Neural cell (in vitro differentiated cells): Measurements from ENCODE around the gene SERPINI1. TPM values are rescaled to one million over a fixed set of nuclear protein-coding genes. Genes with fewer than 3 reads are reported as not detected.

ENCODE experiments used
- H2AFZ ChIP-seq: fragments of 200-600, 300-800 bp; sonication (generic), shearing (Covaris generic); 2 replicates; pipeline ENCODE4 v1.6.0; 2014; ENCODE audit warnings: low read depth, mild to moderate bottlenecking, antibody characterized with exemption, low read length, moderate library complexity
- H3F3A ChIP-seq: fragments of 200-600 bp; shearing (Covaris generic); 2 replicates; pipeline ENCODE4 v1.6.1; 2016; ENCODE audit warnings: mild to moderate bottlenecking, moderate library complexity, mixed read lengths, antibody characterized with exemption, low read length; ENCODE audit not compliant: insufficient read depth, poor library complexity, severe bottlenecking
- H3K27ac ChIP-seq: fragments of 200-600, 300-800 bp; sonication (generic), shearing (Covaris generic); 2 replicates; pipeline ENCODE4 v1.5.1; 2014; ENCODE audit warnings: mild to moderate bottlenecking, low read length, moderate library complexity
- H3K27me3 ChIP-seq: fragments of 300-800, 200-600 bp; sonication (generic), shearing (Covaris generic); 2 replicates; pipeline ENCODE4 v1.6.0; 2014; ENCODE audit warnings: mild to moderate bottlenecking, low read depth, low read length, moderate library complexity; ENCODE audit not compliant: insufficient read depth
- H3K36me3 ChIP-seq: fragments of 300-800, 200-600 bp; sonication (generic), shearing (Covaris generic); 2 replicates; pipeline ENCODE4 v1.5.1; 2014; ENCODE audit warnings: mild to moderate bottlenecking, antibody characterized with exemption, low read length, moderate library complexity; ENCODE audit not compliant: insufficient read depth
- H3K4me2 ChIP-seq: fragments of 300-800, 200-600 bp; sonication (generic), shearing (Covaris generic); 2 replicates; pipeline ENCODE4 v1.6.0; 2014; ENCODE audit warnings: mild to moderate bottlenecking, low read length
- H3K4me3 ChIP-seq: fragments of 300-800, 200-600 bp; sonication (generic), shearing (Covaris generic); 2 replicates; pipeline ENCODE4 v1.5.1; 2014; ENCODE audit warnings: mild to moderate bottlenecking, low read length, moderate library complexity
- H3K79me2 ChIP-seq: fragments of 200-600 bp; shearing (Covaris generic); replicated peaks from 2 replicates; pipeline ENCODE4 v1.6.0; 2014; ENCODE audit warnings: mild to moderate bottlenecking, low read length, moderate library complexity; ENCODE audit not compliant: insufficient read depth
- H3K9ac ChIP-seq: fragments of 300-800, 200-600 bp; sonication (generic), shearing (Covaris generic); 2 replicates; pipeline ENCODE4 v1.6.1; 2016; ENCODE audit warnings: mild to moderate bottlenecking, low read length, mixed read lengths
- H3K9me2 ChIP-seq: fragments of 200-600 bp; shearing (Covaris generic); 2 replicates; pipeline ENCODE4 v1.6.1; 2016; ENCODE audit warnings: mild to moderate bottlenecking, low read length, mixed read lengths; ENCODE audit not compliant: insufficient read depth
- H3K9me3 ChIP-seq: fragments of 200-600, 300-800 bp; sonication (generic), shearing (Covaris generic); 2 replicates; pipeline ENCODE4 v1.6.1; 2016; ENCODE audit warnings: mild to moderate bottlenecking, mixed run types, low read length, moderate library complexity, mixed read lengths
- H4K20me1 ChIP-seq: fragments of 200-600 bp; shearing (Covaris generic); 2 replicates; pipeline ENCODE4 v1.6.1; 2016; ENCODE audit warnings: mild to moderate bottlenecking, mixed run types; ENCODE audit not compliant: insufficient read depth
- EP300 ChIP-seq: fragments of 450-650 bp; conservative IDR thresholded peaks from 2 replicates; pipeline ENCODE4 v1.6.1; 2014; ENCODE audit warnings: antibody characterized with exemption, mild to moderate bottlenecking, moderate library complexity; ENCODE audit not compliant: poor library complexity, severe bottlenecking
- EZH2 ChIP-seq: fragments of 200-600, 300-800 bp; shearing (Covaris generic), sonication (generic); IDR thresholded peaks from 2 replicates; pipeline ENCODE4 v1.6.1; 2014; ENCODE audit warnings: antibody characterized with exemption, low read length, borderline replicate concordance, mild to moderate bottlenecking; ENCODE audit not compliant: insufficient read depth, poor library complexity, severe bottlenecking
- MXI1 ChIP-seq: fragments of 450-650 bp; conservative IDR thresholded peaks from 2 replicates; pipeline ENCODE4 v1.6.1; 2014; ENCODE audit warnings: antibody characterized with exemption, mild to moderate bottlenecking; ENCODE audit not compliant: poor library complexity, severe bottlenecking
- POLR2AphosphoS5 ChIP-seq: IDR thresholded peaks from 2 replicates; pipeline ENCODE4 v1.6.1; 2012
- RAD21 ChIP-seq: fragments of 450-650 bp; conservative IDR thresholded peaks from 2 replicates; pipeline ENCODE4 v1.6.1; 2014; ENCODE audit warnings: antibody characterized with exemption, mild to moderate bottlenecking, moderate library complexity
- SMC3 ChIP-seq: fragments of 450-650 bp; conservative IDR thresholded peaks from 2 replicates; pipeline ENCODE4 v1.6.1; 2014; ENCODE audit warnings: antibody characterized with exemption, mild to moderate bottlenecking, moderate library complexity; ENCODE audit not compliant: poor library complexity
- TAF1 ChIP-seq: IDR thresholded peaks from 2 replicates; pipeline ENCODE4 v1.6.1; 2012; ENCODE audit warnings: low read depth
- polyA plus RNA-seq: library from polyadenylated mRNA; depleted of rRNA; stranded (reverse); fragments of >200 nt; gene quantifications from 2 replicates; pipeline ENCODE4 v1.2.3, GENCODE V29; 2014
- TF ChIP-seq, protein P1 (sequence below): fragments of 450-650 bp; IDR thresholded peaks from 2 replicates; pipeline ENCODE4 v1.5.1; 2014; ENCODE audit warnings: antibody characterized with exemption, mild to moderate bottlenecking, moderate library complexity; ENCODE audit not compliant: poor library complexity, severe bottlenecking
- TF ChIP-seq, protein P2 (sequence below): IDR thresholded peaks from 2 replicates; pipeline ENCODE4 v1.6.1; 2012; ENCODE audit warnings: borderline replicate concordance

The SERPINI1 gene
- polyA plus RNA-seq, 1 donor from 2014 or later: 150 TPM

DNA sequence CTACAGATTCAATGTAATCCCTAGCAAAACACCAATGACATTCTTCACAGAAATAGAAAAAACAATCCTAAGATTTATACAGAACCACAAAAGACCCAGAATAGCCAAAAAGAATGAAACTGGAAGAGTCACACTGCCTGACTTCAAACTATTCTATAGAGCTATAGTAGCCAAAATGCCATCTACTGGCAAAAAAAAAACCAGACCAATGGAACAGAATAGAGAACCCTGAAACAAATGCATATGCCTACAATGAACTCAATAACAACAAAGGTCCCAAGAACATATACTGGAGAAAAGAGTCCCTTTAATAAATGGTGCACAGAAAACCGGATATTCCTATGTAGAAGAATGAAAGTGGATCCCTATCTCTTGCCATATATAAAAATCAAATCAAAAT lies 20.6 kb upstream of the SERPINI1 start:
- Histone ChIP-seq H3K9ac (no peak overlapping the region), H3K9me3 (no peaks in the 10 kb centered on the region), H2AFZ (no peak overlapping the region), H3F3A (no peaks in the 10 kb centered on the region), H3K27me3 (no peaks in the 10 kb centered on the region), H4K20me1 (no peaks in the 10 kb centered on the region), H3K9me2 (no peaks in the 10 kb centered on the region), H3K36me3 (peaks cover 11% of the 10 kb centered on the region), H3K27ac (no peak overlapping the region), H3K79me2 (peaks cover 9% of the 10 kb centered on the region), H3K4me3 (no peak overlapping the region), H3K4me2 (no peak overlapping the region)
- TF ChIP-seq, protein P1, sequence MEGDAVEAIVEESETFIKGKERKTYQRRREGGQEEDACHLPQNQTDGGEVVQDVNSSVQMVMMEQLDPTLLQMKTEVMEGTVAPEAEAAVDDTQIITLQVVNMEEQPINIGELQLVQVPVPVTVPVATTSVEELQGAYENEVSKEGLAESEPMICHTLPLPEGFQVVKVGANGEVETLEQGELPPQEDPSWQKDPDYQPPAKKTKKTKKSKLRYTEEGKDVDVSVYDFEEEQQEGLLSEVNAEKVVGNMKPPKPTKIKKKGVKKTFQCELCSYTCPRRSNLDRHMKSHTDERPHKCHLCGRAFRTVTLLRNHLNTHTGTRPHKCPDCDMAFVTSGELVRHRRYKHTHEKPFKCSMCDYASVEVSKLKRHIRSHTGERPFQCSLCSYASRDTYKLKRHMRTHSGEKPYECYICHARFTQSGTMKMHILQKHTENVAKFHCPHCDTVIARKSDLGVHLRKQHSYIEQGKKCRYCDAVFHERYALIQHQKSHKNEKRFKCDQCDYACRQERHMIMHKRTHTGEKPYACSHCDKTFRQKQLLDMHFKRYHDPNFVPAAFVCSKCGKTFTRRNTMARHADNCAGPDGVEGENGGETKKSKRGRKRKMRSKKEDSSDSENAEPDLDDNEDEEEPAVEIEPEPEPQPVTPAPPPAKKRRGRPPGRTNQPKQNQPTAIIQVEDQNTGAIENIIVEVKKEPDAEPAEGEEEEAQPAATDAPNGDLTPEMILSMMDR: no peak
- TF ChIP-seq EP300: no peak
- TF ChIP-seq RAD21: no peak
- TF ChIP-seq, protein P2, sequence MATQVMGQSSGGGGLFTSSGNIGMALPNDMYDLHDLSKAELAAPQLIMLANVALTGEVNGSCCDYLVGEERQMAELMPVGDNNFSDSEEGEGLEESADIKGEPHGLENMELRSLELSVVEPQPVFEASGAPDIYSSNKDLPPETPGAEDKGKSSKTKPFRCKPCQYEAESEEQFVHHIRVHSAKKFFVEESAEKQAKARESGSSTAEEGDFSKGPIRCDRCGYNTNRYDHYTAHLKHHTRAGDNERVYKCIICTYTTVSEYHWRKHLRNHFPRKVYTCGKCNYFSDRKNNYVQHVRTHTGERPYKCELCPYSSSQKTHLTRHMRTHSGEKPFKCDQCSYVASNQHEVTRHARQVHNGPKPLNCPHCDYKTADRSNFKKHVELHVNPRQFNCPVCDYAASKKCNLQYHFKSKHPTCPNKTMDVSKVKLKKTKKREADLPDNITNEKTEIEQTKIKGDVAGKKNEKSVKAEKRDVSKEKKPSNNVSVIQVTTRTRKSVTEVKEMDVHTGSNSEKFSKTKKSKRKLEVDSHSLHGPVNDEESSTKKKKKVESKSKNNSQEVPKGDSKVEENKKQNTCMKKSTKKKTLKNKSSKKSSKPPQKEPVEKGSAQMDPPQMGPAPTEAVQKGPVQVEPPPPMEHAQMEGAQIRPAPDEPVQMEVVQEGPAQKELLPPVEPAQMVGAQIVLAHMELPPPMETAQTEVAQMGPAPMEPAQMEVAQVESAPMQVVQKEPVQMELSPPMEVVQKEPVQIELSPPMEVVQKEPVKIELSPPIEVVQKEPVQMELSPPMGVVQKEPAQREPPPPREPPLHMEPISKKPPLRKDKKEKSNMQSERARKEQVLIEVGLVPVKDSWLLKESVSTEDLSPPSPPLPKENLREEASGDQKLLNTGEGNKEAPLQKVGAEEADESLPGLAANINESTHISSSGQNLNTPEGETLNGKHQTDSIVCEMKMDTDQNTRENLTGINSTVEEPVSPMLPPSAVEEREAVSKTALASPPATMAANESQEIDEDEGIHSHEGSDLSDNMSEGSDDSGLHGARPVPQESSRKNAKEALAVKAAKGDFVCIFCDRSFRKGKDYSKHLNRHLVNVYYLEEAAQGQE: no peak
- no peak for TF ChIP-seq MXI1
- no peak for TF ChIP-seq EZH2

DNA sequence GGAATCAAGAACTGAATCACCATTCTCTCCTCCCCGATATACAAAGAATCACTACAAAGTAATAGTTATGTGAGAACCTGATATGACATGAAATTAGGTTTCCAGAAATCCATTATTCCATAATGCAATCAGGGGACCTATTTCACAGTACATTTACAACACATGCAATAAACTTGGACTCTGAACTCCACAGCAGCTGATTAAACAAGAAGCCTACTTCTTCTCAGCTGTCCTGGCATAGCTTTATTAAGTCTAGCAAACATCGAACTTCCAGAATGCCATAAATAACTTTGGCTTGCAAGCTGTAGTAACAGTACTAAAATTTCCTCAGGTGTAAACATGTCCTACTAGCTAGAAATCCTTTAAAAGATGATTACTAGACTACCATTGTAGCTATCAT lies 18.6 kb upstream of the SERPINI1 start:
- Histone ChIP-seq H3K9ac (no peak overlapping the region), H3K9me3 (no peaks in the 10 kb centered on the region), H3K36me3 (peaks cover 11% of the 10 kb centered on the region), H3K27ac (no peak overlapping the region), H2AFZ (no peak overlapping the region), H3K4me3 (no peak overlapping the region), H3F3A (no peaks in the 10 kb centered on the region), H3K27me3 (no peaks in the 10 kb centered on the region), H3K9me2 (no peaks in the 10 kb centered on the region), H3K4me2 (no peak overlapping the region), H4K20me1 (no peaks in the 10 kb centered on the region), H3K79me2 (peaks cover 26% of the 10 kb centered on the region)
- TF ChIP-seq EZH2 (no peak), TAF1 (no peak), SMC3 (no peak), RAD21 (no peak), EP300 (no peak), POLR2AphosphoS5 (no peak), MXI1 (no peak)
- TF ChIP-seq, protein P2: no peak
- TF ChIP-seq, protein P1: no peak
